ENCODE data around the gene NPAS3. TPM values are rescaled to one million over a fixed set of nuclear protein-coding genes. Genes with fewer than 3 reads are reported as not detected.

NPAS3 gene
- total RNA-seq, 4 donors from 2014 or later: 1.5 to 12.3 (median 3.4) TPM

- Histone ChIP-seq H3K4me3 (no peak overlapping the region), H3K27me3 (no peaks in the 10 kb centered on the region), H3K9me3 (peaks cover 0 to 12% (median 0%) of the 10 kb centered on the region in 4 donors), H3K4me1 (no peaks in the 10 kb centered on the region), H3K27ac (no peak overlapping the region), H3K36me3 (no peaks in the 10 kb centered on the region)
- 77 to 84% methylated on average over 6 of the region's 6 CpGs for WGBS, 2 donors
- TF ChIP-seq POLR2A (IDR thresholded peaks at IDR 0.05): no peak
- TF ChIP-seq, protein P1, sequence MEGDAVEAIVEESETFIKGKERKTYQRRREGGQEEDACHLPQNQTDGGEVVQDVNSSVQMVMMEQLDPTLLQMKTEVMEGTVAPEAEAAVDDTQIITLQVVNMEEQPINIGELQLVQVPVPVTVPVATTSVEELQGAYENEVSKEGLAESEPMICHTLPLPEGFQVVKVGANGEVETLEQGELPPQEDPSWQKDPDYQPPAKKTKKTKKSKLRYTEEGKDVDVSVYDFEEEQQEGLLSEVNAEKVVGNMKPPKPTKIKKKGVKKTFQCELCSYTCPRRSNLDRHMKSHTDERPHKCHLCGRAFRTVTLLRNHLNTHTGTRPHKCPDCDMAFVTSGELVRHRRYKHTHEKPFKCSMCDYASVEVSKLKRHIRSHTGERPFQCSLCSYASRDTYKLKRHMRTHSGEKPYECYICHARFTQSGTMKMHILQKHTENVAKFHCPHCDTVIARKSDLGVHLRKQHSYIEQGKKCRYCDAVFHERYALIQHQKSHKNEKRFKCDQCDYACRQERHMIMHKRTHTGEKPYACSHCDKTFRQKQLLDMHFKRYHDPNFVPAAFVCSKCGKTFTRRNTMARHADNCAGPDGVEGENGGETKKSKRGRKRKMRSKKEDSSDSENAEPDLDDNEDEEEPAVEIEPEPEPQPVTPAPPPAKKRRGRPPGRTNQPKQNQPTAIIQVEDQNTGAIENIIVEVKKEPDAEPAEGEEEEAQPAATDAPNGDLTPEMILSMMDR (IDR thresholded peaks at IDR 0.05): no peak
- no peak for DNase-seq (ENCODE audit: low spot score in 2 of 2)
These were observed 393.8 kb downstream of the NPAS3 start for GRCh38 chr14:33332497-33332896.

DNA sequence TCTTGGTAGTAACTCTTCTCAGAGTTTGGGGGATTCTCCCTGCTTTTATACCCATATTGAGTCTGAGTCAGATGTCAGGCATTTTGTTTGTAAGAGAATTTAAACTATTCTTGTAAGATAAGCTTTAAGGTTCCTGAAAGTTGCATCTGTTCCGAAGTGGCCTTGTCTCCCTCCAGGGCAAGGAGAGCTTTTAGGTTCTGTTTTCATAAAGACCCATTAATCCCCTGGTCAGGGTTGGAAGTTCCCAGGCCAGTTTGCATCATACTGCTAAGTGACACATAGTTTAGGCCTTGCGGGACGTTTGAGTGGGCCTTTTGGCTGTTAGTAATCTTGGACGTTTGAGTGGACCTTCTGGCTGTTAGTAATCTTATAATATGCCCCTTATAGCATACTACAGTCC, 396.7 kb downstream of the NPAS3 start:
- TF ChIP-seq, protein P1 (IDR thresholded peaks at IDR 0.05): no peak
- no peak for TF ChIP-seq EP300 (IDR thresholded peaks at IDR 0.05)
- Histone ChIP-seq H3K27me3 (no peaks in the 10 kb centered on the region), H3K4me1 (no peaks in the 10 kb centered on the region), H3K4me3 (no peak overlapping the region), H3K9me3 (peaks cover 0 to 16% (median 0%) of the 10 kb centered on the region in 4 donors), H3K36me3 (no peaks in the 10 kb centered on the region), H3K27ac (no peak overlapping the region)
- 64 to 75% methylated on average over 4 of the region's 4 CpGs for WGBS, 2 donors
- no peak for DNase-seq (ENCODE audit: low spot score in 2 of 2)

DNA sequence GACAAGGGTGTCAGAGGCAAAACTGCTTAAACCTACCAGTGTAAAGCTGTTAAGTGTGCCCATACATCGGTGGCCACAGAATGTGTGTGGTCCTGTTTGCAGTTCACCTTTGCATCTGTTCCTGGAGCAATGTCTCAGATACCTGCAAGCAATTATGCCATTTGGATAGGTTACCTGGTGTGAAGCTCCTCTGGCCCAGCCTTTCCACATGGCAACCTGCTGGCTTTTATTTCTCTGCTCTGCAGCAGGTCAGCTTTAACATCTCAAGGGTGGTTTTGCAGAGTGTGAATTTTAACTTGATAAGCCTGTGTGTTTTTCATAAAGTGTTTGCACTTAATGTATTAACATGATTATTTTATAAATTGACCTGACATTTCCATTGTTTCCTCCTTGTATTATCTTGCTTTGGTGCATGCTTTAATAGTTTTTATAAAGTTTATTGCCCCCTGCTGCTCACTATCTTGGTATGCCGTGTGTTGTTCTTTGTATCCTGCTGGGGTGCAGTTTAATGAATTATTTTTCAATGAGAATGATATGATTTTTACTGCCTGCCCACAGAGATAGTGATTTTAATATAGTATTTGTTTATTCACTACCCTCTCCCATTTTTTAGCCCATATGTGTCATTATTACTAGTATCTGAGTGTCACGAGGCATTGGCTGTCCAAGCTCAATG, 403.8 kb downstream of the NPAS3 start:
- no peaks in the 10 kb centered on the region for H3K36me3 ChIP-seq
- DNase-seq (ENCODE audit: low spot score in 2 of 2): no peak
- H3K27me3 ChIP-seq: no peaks in the 10 kb centered on the region
- no peak overlapping the region for H3K4me3 ChIP-seq
- no peak overlapping the region for H3K27ac ChIP-seq
- no peaks in the 10 kb centered on the region for H3K4me1 ChIP-seq
- 80 to 87% methylated on average over 3 of the region's 3 CpGs for WGBS, 2 donors
- peaks cover 0 to 4% (median 0%) of the 10 kb centered on the region in 4 donors for H3K9me3 ChIP-seq
- TF ChIP-seq POLR2A (IDR thresholded peaks at IDR 0.05) (no peak), EP300 (IDR thresholded peaks at IDR 0.05) (no peak)
- TF ChIP-seq, protein P1 (IDR thresholded peaks at IDR 0.05): no peak

- Histone ChIP-seq H3K4me3 (no peak overlapping the region), H3K27me3 (no peaks in the 10 kb centered on the region), H3K36me3 (no peaks in the 10 kb centered on the region), H3K27ac (no peak overlapping the region), H3K9me3 (peaks cover 0 to 3% (median 0%) of the 10 kb centered on the region in 4 donors), H3K4me1 (no peaks in the 10 kb centered on the region)
- no peak for DNase-seq (ENCODE audit: low spot score in 2 of 2)
- 66 to 68% methylated on average over 3 of the region's 3 CpGs for WGBS, 2 donors
- no peak for TF ChIP-seq POLR2A (IDR thresholded peaks at IDR 0.05)
- TF ChIP-seq, protein P1 (IDR thresholded peaks at IDR 0.05): no peak
- no peak for TF ChIP-seq EP300 (IDR thresholded peaks at IDR 0.05)
These were observed 404.3 kb downstream of the NPAS3 start for GRCh38 chr14:33343016-33343415.

- 93 to 96% methylated on average over 1 of the region's 1 CpG for WGBS, 2 donors
- no peak overlapping the region for H3K27ac ChIP-seq
- TF ChIP-seq EP300 (IDR thresholded peaks at IDR 0.05): no peak
These were observed 409.1 kb downstream of the NPAS3 start for GRCh38 chr14:33347796-33348195.

More at GRCh38 chr14:33347796-33348195, 409.1 kb downstream of the NPAS3 start:
- peaks cover 0 to 6% (median 0%) of the 10 kb centered on the region in 4 donors for H3K4me1 ChIP-seq
- H3K4me3 ChIP-seq: no peak overlapping the region
- H3K27me3 ChIP-seq: no peaks in the 10 kb centered on the region
- H3K9me3 ChIP-seq: no peaks in the 10 kb centered on the region
- no peaks in the 10 kb centered on the region for H3K36me3 ChIP-seq
- DNase-seq (ENCODE audit: low spot score in 2 of 2): no peak

All from tibial nerve (tissue), 4 donors.